ENCODE data around the gene NUMB. TPM values are rescaled to one million over a fixed set of nuclear protein-coding genes. Genes with fewer than 3 reads are reported as not detected.

NUMB gene
- total RNA-seq, 1 experiment from 2014 or later = 46.5 TPM

GRCh38 chr14:73368616-73369015 lies 89.7 kb downstream of the NUMB start:
- H2BK120ac ChIP-seq (ENCODE audit: low read depth, low read length, poor library complexity, severe bottlenecking) = no peak overlapping the region
- Mint-ChIP-seq H3K4me1 (peaks cover 0 to 2% of the 10 kb centered on the region in 2 experiments; a peak in 1 of 4 replicates), H3K4me3 (no peak overlapping the region), H3K36me3 (ENCODE audit: insufficient read depth in 1 of 3, low read depth in 3 of 3) (peaks cover 0 to 7% (median 3%) of the 10 kb centered on the region in 3 experiments; a peak in 3 of 7 replicates), H3K9me3 (no peaks in the 10 kb centered on the region; a peak in 1 of 5 replicates), H3K27me3 (ENCODE audit: low read depth) (no peaks in the 10 kb centered on the region), H3K27ac (no peak overlapping the region; a peak in 1 of 7 replicates)
- no peak overlapping the region for H3K56ac ChIP-seq (ENCODE audit: insufficient read length, low read depth, low read length)
- peaks cover 3% of the 10 kb centered on the region for H3K79me1 ChIP-seq (ENCODE audit: insufficient read depth, low read depth, low read length, poor library complexity, severe bottlenecking)
- H2AFZ ChIP-seq (ENCODE audit: low read length) = no peak overlapping the region
- H3K4me2 ChIP-seq (ENCODE audit: insufficient read depth, insufficient read length, low read length) = no peak overlapping the region
- H4K8ac ChIP-seq (replicated peaks; ENCODE audit: insufficient read length, low read depth, low read length) = no peak overlapping the region
- no peak overlapping the region for H3K9ac ChIP-seq (ENCODE audit: extremely low read depth, insufficient read length, low read length)
- H2BK5ac ChIP-seq (ENCODE audit: insufficient read length, low read length) = no peak overlapping the region
- no peaks in the 10 kb centered on the region; the same call in 1 of the 2 replicates for H3K4me1 ChIP-seq (ENCODE audit: insufficient read depth, low read length)
- no peak for DNase-seq
- H4K20me1 ChIP-seq (ENCODE audit: control insufficient read depth, insufficient read depth, insufficient read length) = no peaks in the 10 kb centered on the region
- no peak overlapping the region for H2BK12ac ChIP-seq (ENCODE audit: insufficient read length, low read depth, low read length)
- H3K4ac ChIP-seq (ENCODE audit: low read depth, low read length) = no peak overlapping the region
- no peak overlapping the region for H4K5ac ChIP-seq (ENCODE audit: insufficient read length, low read depth, low read length)
- H3K14ac ChIP-seq (ENCODE audit: insufficient read depth, low read length) = no peak overlapping the region
- H3K27me3 ChIP-seq (ENCODE audit: insufficient read depth, low read length) = no peaks in the 10 kb centered on the region
- no peak overlapping the region for H4K91ac ChIP-seq (ENCODE audit: insufficient read length, low read depth, low read length)
- no peak overlapping the region for H3K18ac ChIP-seq (ENCODE audit: insufficient read length, low read depth, low read length)
- no peak overlapping the region for H2AK5ac ChIP-seq (ENCODE audit: insufficient read length, low read length)
- no peak overlapping the region for H2BK20ac ChIP-seq (ENCODE audit: low read depth, low read length, poor library complexity, severe bottlenecking)
- H3K9me3 ChIP-seq (ENCODE audit: control insufficient read depth, low read depth, low read length) = no peaks in the 10 kb centered on the region
- H3K27ac ChIP-seq (ENCODE audit: insufficient read length, low read depth, low read length) = no peak overlapping the region
- no peak overlapping the region for H2BK15ac ChIP-seq (ENCODE audit: low read depth, low read length)
- no peaks in the 10 kb centered on the region for H3K23me2 ChIP-seq (ENCODE audit: insufficient read length, low read depth, low read length, poor library complexity, severe bottlenecking)
- H3T11ph ChIP-seq (ENCODE audit: low read length) = no peak overlapping the region
- no peaks in the 10 kb centered on the region for H3K79me2 ChIP-seq (ENCODE audit: insufficient read depth, low read length)
- H3K23ac ChIP-seq (ENCODE audit: insufficient read length, low read depth, low read length) = no peak overlapping the region
- TF ChIP-seq CTCF (conservative IDR thresholded peaks at IDR 0.05) = no peak
